HG02981 (cell line): ENCODE data around the gene DENND4A.

Experiments used
- ATAC-seq: cut with Tn5 transposase; IDR thresholded peaks from one replicate; pipeline ENCODE4 v1.9.1; 2021; ENCODE audit warnings: mild to moderate bottlenecking, moderate library complexity; ENCODE audit not compliant: unreplicated experiment

The DENND4A gene

DNA sequence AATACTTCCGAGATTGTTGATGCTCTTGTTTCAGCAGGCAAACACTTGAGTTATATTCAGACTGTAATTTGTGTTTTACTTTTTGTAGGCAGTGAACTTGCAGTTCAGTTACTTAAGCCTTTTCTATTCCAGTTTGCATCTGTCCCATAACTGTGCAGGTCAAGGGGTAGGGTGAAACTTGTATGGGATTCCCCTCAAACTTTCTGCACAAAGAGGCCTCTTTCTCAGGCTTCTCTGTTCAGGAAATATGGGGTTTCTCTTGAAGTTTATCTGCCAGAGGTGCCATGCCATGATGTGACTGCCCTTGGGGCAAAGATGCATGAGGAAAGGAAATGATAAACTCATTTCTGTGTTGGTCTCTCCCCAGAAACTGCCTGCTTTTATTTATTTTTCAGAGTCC is 103.6 kb downstream of the DENND4A start:
- no peak for ATAC-seq

DNA sequence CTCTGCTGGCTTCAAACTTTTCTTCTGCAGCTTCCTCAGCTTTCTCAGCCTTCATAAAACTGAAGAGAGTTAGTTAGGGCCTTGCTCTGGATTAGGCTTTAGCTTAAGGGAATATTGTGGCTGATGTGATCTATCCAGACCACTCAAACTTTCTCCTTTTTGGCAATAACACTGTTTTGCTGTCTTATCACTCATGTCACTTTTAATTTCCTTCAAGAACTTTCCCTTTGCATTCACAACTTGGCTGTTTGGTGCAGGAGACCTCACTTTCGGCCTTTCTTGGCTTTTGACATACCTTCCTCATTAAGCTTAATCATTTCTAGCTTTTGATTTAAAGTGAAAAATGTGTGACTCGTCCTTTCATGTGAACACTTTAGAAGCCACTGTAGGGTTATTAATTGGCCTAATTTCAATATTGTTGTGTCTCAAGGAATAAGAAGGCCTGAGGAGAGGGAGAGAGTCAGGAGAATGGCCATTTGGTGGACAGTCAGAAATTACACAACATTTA is 109.6 kb downstream of the DENND4A start:
- ATAC-seq, result no peak

DNA sequence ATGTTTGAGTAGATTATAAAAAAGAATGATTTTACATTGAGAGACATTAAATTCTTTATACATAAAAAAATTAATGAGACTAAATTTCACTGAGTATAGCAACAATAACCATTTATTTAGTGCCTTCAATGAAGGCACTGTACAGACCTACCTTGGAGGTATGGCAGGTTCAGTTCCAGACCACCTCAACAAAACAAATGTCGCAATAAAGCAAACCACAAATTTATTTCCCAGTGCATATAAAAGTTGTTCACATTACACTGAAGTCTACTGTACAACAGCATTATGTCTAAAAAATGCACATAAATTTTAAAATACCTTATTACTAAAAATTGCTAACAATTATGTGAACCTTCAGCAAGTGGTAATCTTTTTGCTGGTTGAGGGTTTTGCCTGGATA is 111.5 kb downstream of the DENND4A start:
- ATAC-seq, result no peak

DNA sequence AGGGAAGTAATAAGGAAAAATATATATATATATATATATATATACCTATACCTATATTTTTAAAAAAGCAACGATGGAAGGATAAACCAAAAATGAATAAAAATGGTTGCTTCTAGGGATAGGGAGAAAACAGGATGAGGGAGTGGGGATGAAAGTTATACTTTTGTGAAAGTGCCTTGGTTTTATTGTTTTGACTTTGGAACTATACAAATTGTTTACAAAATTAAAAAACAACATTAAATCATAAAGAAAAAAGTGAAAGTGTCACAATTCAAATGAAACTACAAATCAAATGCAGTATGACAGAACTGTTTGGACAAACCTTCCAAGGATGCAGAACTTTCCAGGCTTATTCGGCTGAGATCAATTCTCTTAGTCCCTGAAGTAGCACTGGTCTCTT is 116.0 kb downstream of the DENND4A start:
- ATAC-seq, result no peak

DNA sequence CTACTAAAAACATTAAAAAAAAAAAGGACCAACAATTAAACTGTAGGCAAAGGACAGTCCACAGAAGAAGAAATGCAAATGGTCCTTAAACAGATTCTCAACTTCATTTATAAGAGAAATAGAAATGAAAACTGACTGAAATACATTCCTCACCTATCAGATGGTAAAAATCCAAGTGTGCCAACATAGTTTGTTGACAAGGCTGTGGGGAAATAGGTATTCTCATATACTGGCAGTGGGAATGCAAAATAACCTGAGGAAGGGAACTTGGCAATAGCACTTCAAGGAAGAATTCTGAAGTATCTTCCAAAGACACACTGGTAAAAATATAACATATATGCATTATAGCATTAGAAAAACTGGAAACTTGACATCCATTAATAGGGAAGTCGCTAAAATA is 116.5 kb downstream of the DENND4A start:
- no peak for ATAC-seq

DNA sequence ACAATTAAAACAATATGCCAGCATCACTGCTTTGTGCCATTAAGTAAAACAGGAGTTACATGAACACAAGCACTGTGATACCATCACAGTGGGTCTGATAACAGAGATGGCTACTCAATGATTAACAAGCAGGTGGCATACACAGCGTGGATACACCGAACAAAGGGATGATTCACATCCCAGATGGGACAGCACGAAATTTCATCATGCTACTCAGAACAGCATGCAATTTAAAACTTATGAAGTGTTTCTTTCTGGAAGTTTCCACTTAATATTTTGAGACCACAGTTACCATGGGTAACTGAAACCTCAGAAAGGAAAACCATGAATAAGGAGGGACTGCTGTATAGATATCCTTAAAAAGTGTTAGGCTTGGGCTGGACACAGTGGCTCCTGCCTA is 125.8 kb downstream of the DENND4A start:
- ATAC-seq, result no peak

DNA sequence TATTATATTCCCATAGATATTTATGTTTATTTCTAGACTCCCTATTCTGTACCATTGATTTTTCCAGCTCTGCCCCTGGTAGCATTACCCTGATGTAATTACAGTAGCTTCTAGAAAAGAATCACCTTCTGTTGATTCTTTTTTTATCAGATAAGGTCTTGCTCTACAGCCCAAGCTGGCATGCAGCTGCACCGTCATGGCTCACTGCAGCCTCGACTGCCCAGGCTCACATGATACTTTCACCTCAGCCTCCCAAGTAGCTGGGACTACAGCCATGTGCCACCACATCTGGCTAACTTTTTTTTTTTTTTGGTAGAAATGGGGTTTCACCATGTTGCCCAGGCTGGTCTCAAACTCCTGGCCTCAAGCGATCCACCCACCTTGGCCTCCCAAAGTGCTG is 128.6 kb downstream of the DENND4A start:
- ATAC-seq, result no peak

DNA sequence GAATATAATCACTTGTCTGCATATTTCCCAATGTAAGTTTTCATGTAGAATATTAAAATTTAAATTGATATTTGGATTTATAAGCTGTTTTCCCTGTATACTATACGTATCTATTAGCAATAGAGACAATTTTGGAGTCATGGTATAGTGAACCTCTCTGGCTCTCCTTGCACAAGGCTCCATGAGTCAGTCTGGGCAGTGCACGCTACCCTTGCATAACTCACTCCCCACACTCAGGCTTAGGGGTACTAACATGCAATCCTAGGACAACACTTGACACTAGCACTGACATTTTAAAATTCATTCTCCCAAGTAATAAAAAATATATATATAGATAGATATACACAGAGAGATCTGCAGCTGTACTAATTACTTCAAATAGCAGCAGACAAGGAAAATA is 131.2 kb downstream of the DENND4A start:
- no peak for ATAC-seq

DNA sequence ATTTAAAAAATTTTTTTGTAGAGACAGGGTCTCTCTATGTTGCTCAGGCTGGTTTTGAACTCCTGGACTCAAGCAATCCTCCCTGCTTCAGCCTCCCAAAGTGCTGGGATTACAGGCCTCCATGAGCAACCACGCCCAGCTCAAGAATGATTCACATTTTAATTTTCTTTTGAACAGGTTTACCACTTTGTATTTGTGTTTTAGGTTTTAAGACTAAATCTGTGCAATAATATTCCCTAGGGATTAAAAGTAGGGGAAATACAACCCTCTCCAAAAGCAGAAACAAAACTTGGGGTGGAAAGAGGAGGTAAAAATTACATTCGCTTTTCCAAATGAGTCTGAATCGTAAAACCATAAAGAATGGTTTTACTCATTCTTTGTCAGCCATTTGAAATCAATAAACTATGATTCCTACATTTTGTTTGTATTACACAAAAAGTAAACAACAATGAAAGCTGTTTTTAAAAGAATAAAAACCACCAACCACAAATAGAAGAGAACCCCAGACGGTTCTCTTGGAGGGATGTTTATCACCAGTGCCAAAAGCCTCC is 132.5 kb downstream of the DENND4A start:
- no peak for ATAC-seq

DNA sequence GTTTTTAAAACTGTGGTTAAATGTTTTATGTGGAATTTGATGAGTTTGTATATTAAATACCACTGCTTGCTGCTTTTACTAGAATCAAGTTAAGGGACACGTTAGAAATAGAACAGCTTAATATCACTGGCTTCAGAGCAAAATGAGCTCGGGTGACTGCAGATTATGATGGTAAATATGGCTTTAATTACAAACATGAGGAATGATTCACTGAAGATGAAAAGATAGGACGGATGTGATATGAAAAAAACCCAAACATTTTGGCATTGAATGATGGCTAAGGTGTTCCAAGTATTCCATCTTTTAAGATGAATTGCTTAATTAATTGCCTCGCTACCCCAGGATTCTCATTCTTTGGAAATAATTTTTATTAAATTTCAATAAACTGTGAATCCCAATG is 136.6 kb downstream of the DENND4A start:
- no peak for ATAC-seq

DNA sequence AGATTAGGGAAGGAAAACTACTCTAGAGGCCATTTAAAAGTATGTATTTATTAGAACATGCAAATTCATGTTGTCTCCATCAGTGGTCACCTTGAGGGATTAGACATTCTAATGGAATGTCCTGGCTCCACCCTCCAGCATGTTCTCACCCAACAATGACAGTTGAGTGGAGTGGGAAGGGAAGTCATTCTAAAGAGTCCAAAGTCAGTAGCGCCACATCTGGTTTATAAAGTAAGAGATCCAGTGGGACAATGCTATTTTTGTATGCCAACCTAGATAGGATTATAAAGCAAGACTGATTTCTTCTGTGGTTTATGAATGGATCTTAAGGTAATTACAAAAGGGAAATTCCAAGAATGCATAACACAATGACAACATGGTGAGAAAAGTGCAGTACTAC is 137.1 kb downstream of the DENND4A start:
- no peak for ATAC-seq

DNA sequence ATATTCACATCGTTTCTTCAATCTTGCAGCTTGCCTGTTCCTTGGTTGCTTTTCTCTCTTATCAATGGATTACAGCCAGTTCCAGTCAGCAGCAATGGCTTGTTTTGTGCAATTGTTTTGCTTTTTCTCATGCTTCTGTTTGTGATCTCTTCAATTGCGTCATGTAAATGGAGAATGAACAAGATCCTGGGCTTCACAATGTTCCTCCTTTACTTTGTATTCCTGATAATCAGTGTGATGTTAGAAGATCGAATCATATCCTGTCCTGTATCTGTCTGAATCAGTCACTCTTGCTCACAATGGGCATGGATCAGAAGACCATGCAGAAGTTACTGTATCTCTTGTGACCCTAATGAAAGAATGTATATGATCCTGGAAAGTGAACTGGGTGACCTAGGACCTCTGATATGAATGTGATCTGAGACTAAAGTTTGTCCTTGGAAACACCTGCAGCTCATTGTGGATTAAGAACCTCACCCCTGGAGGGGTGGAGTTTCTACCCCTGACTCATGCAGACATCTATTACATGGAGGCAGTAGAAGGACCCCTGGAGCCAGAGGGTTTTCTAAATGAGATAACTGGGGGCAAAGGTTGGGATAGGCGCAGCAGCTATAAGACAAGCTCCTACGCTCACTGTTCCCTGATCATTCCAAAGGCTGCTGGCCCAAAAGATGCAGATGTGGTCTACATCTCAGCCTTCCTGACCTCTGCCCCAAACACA is 138.1 kb downstream of the DENND4A start:
- no peak for ATAC-seq

DNA sequence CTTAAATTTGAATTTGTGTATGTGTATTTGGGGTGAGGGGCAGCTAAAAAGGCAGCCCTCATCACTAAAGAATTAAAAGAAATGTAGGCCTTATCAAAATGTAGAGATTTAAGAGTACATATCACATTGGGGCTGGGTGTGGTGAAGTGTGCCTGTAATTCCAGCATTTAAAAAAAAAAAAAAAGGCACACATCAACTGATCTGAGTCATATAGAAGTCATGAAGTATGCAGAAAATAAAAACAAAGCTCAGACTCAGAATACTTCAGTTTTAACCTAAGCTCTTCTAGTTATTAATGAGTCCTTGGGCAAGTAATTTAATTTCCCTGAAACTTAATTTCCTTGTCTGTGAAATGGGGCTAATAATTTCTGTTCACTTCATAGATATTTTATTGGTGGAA is 138.8 kb downstream of the DENND4A start:
- no peak for ATAC-seq

DNA sequence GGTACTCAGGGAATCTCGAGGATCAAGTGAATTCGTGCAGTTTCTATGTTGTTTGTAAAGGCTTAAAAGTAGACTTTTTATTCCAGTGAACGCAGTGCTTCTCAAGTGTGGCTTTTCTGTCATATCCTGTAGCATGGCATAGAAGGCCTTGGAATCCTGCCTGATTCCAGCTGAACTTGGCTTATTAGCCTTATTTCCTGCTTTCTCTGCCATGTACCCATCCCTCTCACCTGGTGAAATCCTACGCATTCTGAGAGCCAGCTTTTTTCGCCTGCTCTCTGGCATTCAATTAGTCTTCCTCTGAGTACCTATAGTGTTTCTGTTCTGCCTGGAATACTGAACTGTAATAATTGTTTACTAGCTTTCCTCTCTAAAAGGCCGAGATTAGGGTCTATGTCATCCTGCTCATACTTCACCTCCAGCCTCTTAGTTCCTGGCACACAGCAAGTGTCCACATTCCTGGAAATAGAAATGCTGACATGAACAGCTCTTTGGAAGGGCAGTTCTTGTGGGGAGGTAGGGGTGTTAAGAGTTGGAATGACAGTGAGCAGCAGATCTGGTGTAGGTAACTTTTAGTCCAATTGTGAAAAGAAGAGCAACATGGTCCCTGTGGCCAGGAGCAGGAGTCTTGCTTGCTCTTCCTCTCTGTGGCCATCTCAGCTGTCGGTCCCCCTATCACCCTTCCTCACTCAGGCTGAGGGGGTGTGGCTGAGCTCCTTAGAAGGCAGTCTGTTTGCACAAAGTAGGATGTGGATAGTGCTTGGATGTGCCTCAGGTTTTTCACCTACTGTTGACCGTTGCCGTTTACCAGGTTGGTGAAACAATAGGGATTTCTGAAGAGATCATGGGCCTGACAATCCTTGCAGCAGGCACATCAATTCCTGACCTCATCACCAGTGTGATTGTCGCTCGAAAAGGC is 140.0 kb downstream of the DENND4A start:
- ATAC-seq, result no peak

DNA sequence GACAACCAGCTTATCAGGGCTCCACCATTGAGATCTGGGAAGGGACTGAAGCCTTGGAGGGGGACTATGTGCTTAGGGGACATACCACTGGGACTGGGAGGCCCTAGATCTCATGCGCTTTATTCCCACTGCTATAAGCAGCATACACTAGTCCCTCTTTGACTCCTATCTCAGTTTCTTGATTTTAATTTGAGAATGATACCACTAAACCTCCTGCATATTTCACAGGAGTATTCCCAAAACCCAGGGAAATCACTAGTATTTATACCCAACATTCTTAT is 141.1 kb downstream of the DENND4A start:
- no peak for ATAC-seq

DNA sequence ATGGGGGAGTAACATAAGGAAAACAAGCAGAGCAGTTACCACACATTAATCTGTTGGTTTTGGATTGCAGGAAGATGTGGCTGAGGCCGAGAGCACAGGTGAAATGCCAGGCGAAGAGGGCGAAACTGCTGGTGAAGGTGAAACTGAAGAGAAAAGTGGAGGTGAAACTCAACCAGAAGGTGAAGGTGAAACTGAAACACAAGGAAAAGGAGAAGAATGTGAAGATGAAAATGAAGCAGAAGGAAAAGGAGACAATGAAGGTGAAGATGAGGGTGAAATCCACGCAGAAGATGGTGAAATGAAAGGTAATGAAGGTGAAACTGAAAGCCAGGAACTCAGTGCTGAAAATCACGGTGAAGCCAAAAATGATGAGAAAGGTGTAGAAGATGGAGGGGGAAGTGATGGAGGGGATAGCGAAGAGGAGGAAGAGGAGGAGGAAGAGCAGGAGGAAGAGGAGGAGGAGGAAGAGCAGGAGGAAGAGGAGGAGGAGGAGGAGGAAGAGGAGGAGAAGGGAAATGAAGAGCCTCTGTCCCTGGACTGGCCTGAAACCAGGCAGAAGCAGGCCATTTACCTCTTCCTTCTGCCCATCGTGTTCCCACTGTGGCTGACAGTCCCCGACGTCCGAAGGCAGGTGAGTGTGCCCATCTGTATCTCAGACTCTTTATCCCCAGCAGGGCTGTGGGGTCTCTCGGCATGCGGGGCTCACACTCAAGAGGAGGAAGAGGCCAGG is 141.6 kb downstream of the DENND4A start:
- ATAC-seq, result no peak

DNA sequence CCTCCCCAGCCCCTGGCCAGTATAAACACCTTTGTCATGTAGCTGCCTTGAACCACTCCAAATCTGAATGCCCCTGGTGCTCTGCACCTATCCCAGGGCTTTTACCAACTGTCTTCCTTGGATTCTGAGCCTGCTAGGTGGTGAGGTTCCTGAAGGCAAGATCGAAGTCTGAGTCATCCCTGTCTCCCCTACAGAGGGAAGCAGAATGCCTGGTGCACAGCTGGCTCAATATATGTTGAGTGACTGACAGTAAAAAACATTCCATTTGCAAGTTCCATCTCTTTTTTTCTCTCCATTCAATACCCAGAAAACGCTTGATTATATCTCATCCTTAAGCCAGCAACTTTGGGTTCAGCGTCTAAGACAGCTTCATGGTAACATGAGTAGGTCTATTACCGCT is 145.6 kb downstream of the DENND4A start:
- no peak for ATAC-seq

DNA sequence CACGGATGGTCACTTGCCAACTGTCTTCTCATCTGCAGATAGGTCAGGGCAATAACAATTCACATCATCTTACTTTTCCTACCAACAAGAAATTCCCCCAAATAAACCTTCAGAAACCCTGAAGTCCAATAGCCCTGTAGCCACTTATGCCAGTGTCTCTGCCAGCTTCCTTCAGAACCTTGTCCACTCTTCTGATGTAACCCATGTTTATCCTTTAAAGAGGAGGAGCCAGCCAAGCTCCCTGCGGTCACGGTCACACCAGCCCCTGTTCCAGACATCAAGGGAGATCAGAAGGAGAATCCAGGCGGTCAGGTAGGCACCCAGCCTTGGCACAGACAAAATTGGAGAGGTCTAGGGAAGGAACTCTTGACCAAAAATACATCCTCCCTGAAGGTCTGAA is 146.7 kb downstream of the DENND4A start:
- no peak for ATAC-seq

DNA sequence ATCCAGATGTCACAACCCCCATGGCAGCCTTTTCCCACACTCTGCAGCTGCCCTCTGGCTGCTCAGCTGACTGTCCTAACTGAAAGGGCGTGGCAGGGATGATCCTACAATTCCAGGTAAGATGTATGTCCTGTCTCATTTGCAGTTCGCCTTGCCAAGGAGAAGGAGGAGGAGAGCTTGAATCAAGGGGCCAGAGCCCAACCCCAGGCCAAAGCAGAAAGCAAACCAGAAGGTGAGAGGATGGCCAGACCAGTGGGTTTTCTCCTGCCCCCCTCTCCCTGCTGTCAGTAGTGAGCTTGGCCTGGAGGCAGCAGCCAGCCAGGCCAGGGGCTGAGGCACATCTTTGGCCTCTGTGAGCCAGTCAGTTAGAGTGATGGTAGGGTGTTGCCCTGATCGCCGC is 147.8 kb downstream of the DENND4A start:
- ATAC-seq, result no peak

DNA sequence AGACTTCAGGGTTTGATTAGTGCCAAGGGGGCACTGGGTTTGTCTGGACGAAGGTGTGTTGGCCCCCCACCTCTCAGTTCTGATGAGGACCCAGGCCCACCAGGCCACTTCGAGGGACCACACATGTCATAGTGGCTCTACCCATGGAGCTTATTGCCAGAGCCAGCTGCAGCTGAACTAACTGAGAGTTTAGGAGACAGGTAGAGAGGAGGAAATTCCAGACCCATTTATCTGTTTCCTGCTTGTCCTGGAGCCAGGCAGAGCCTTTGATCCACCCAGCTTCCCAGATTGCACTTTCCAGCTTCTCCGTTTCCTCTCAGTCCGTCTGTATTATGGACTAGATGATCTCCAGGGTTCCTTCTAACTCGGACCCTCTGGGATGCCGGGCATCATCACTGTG is 149.5 kb downstream of the DENND4A start:
- ATAC-seq, result no peak

DNA sequence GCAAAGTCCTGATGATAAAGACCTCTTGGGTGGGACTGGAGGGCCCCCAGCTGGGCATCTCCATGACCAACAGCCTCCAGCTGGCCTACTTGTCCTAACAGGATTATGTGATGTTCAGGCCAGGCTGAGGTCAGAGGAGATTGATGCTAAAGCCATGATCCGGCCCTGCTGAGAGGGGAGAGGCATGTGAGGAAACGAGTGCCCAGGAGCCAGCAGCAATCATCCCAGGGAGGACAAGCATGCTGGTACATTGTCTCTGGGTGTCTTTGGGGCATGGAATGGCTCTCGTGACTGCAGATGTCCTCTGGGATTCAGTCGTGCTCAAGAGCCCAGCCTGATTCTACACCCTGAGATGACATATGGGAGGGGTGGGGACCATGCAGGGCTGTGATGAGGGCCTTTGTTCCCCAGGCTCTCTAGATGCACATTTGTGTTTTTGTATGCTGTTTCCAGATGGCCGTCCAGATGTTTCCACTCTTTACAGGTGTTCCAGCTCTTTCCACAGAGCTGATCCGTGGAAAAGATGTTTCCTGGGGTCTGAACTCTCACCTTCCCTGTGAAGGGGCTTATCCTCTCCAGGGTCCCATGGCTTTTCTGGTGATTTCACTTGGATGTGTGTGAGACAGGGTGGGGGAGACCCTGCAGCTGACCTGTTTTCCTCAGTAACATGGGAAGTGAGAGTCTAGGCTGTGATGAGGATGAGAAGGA is 150.2 kb downstream of the DENND4A start:
- no peak for ATAC-seq
